CD4-positive, alpha-beta memory T cell (primary cell): ENCODE measurements around the gene ONECUT1. TPM values are rescaled to one million over a fixed set of nuclear protein-coding genes. Genes with fewer than 3 reads are reported as not detected.

ENCODE experiments used
- CTCF ChIA-PET: fragments of 350-600 bp; sonication (Branson Sonifier 250); formaldehyde crosslinking; loops from one replicate; lab custom pipeline; 2021; ENCODE audit warnings: inconsistent platforms; ENCODE audit not compliant: partially characterized antibody; lab: Charles Lee
- POLR2A ChIA-PET: fragments of 350-600 bp; sonication (Branson Sonifier 250); formaldehyde crosslinking; loops from one replicate; lab custom pipeline; 2021; ENCODE audit not compliant: partially characterized antibody; lab: Charles Lee
- DNase-seq, 5 donors: peaks; one replicate each; pipeline versions ENCODE4 v3.0.0 to v3.0.0-alpha.2; 2020 to 2022; ENCODE audit warnings: mixed read lengths in 1 of 5
- H3K27ac ChIP-seq: one replicate; pipeline ENCODE4 v1.7.0; 2013; ENCODE audit warnings: low read depth, low read length
- H3K27me3 ChIP-seq: 2 replicates; pipeline ENCODE4 v1.7.0; 2013; ENCODE audit warnings: mild to moderate bottlenecking, low read length, moderate library complexity; ENCODE audit not compliant: insufficient read depth
- H3K36me3 ChIP-seq: 2 replicates; pipeline ENCODE4 v1.7.0; 2013; ENCODE audit warnings: mild to moderate bottlenecking, low read length, moderate library complexity; ENCODE audit not compliant: insufficient read depth
- H3K4me1 ChIP-seq: 2 replicates; pipeline ENCODE4 v1.7.0; 2013; ENCODE audit warnings: mild to moderate bottlenecking, low read length, moderate library complexity; ENCODE audit not compliant: insufficient read depth
- H3K4me3 ChIP-seq, 2 donors: one replicate each; pipeline ENCODE4 v1.7.0; 2013; ENCODE audit warnings: low read length in 2 of 2, mild to moderate bottlenecking in 1 of 2
- H3K9me3 ChIP-seq, 2 donors: one replicate each; pipeline ENCODE4 v1.7.0; 2013; ENCODE audit warnings: low read length in 2 of 2, control low read depth in 1 of 2; ENCODE audit not compliant: control insufficient read depth in 1 of 2
- H3K27ac Mint-ChIP-seq, 7 donors: one replicate each; pipeline ENCODE4 v1.8.0; 2020 to 2021; ENCODE audit warnings: mixed read lengths in 7 of 7, mild to moderate bottlenecking in 6 of 7, inconsistent platforms in 3 of 7, moderate library complexity in 3 of 7
- H3K27me3 Mint-ChIP-seq, 2 donors: one replicate each; pipeline ENCODE4 v1.8.0; 2020 to 2021; ENCODE audit warnings: mixed read lengths in 2 of 2
- H3K36me3 Mint-ChIP-seq, 2 donors: one replicate each; pipeline ENCODE4 v1.8.0; 2020 to 2021; ENCODE audit warnings: mixed read lengths in 2 of 2, inconsistent platforms in 1 of 2, mild to moderate bottlenecking in 1 of 2
- H3K4me1 Mint-ChIP-seq, 4 donors: one replicate each; pipeline ENCODE4 v1.8.0; 2020 to 2021; ENCODE audit warnings: mixed read lengths in 4 of 4, mild to moderate bottlenecking in 1 of 4
- H3K4me3 Mint-ChIP-seq, 8 donors: one replicate each; pipeline ENCODE4 v1.8.0; 2020 to 2021; ENCODE audit warnings: mixed read lengths in 8 of 8, mild to moderate bottlenecking in 7 of 8, moderate library complexity in 6 of 8, inconsistent platforms in 3 of 8
- H3K9me3 Mint-ChIP-seq, 8 donors: one replicate each; pipeline ENCODE4 v1.8.0; 2020 to 2021; ENCODE audit warnings: mixed read lengths in 8 of 8, mild to moderate bottlenecking in 5 of 8, inconsistent platforms in 3 of 8, moderate library complexity in 1 of 8
- intact Hi-C: fragments of 100-400 bp; cut with micrococcal nuclease; formaldehyde crosslinking; loops from one replicate; pipeline ENCODE4 v1.15.1; 2023
- polyA plus RNA-seq, 2 donors: library from polyadenylated mRNA; unstranded; fragments of 300-500 nt; fragmentation: Illumina TruSeq; gene quantifications; one replicate each; pipeline ENCODE4 v1.2.3, GENCODE V29; 2021
- total RNA-seq, 2 experiments: library from RNA; stranded (reverse); gene quantifications; one replicate each; pipeline ENCODE4 v1.2.3, GENCODE V29; 2021

Gene ONECUT1
- total and polyA plus RNA-seq, 4 experiments from 2014 or later = not detected

DNA sequence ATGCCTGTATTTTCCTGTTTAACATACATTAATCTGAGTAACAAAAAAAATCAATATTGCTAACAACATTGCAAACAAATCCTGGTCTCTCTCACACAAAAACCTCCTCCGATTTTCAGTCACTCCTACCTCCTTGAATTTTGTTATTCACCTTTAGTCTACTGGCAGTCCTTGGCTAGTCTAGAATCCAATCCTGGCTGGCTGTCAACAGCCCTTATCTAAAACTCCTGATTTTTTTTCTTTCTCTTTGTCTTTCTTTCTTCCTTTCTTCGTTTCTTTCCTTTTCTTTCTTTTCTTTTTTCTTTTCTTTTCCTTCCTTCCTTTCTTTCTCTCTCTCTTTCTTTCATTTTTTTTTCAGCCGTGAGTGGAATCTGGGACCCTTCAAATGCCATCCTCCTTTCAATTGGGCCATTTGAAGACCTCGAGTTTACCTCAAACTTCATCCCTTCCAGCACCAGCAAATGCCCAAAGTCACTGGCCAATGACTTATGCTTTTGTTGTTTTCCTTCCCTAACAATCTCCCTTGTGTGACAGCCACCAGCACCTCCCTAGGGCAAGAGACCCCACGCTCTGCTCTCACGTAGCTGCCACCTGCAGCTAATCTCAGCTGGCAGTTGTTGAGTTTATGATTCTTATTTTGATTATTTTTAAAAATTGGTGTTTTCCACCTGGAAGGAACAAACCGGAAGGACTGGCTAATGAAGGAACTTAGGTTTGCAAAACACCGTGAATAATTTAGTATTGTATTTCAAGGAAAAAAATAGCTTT is 6.8 kb upstream of the ONECUT1 start:
- no peak overlapping the region for H3K27ac ChIP-seq
- Mint-ChIP-seq H3K36me3 (no peaks in the 10 kb centered on the region), H3K4me3 (peak overlapping the region in 5 of 8 donors; percentile 13 to 52 (median 21)), H3K4me1 (peaks cover 9 to 45% (median 18%) of the 10 kb centered on the region in 4 donors), H3K27me3 (peaks cover 73 to 80% of the 10 kb centered on the region in 2 donors), H3K27ac (peak overlapping the region in 3 of 7 donors; percentile 38 to 77 (median 70)), H3K9me3 (peaks cover 0 to 21% (median 15%) of the 10 kb centered on the region in 8 donors)
- ChIA-PET POLR2A (no interaction called here), CTCF (interaction anchor here (1.1 to 1.2 kb wide), 2 partner anchors 16 to 18 kb away, joined by 3 to 6 read pairs; no protein-coding TSS in a partner anchor)
- DNase-seq = no peak
- H3K9me3 ChIP-seq = no peaks in the 10 kb centered on the region
- no peaks in the 10 kb centered on the region for H3K36me3 ChIP-seq
- peaks cover 91% of the 10 kb centered on the region for H3K27me3 ChIP-seq
- H3K4me3 ChIP-seq = no peak overlapping the region
- H3K4me1 ChIP-seq = peaks cover 25% of the 10 kb centered on the region
- intact Hi-C loops = no loop called here

DNA sequence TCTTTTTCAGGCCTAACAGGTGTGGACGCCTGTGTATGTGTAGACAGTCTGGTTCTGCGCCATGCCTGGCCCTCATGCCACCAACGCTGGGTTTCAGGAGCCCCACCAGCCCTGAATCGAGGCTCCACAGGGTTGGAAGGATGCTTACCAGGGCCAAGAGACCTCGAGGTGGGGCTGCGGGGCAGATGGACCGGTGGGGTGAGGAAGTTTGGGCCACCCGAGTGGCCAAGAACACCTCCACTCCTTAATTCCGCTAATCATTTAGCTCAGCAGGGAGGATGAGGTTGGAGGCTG is 6.0 kb upstream of the ONECUT1 start:
- CTCF ChIA-PET = no interaction called here
- Mint-ChIP-seq H3K4me3 (peak overlapping the region in 1 of 8 donors; percentile 30), H3K36me3 (no peaks in the 10 kb centered on the region), H3K27ac (peak overlapping the region in 1 of 7 donors; percentile 2), H3K9me3 (peaks cover 0 to 21% (median 17%) of the 10 kb centered on the region in 8 donors), H3K27me3 (peaks cover 72 to 81% of the 10 kb centered on the region in 2 donors), H3K4me1 (peaks cover 9 to 45% (median 20%) of the 10 kb centered on the region in 4 donors)
- Histone ChIP-seq H3K27me3 (peaks cover 83% of the 10 kb centered on the region), H3K4me3 (no peak overlapping the region), H3K36me3 (no peaks in the 10 kb centered on the region), H3K27ac (no peak overlapping the region), H3K9me3 (no peaks in the 10 kb centered on the region), H3K4me1 (peaks cover 26% of the 10 kb centered on the region)
- intact Hi-C loops = no loop called here
- DNase-seq = no peak
- POLR2A ChIA-PET = no interaction called here

- ChIA-PET POLR2A (no interaction called here), CTCF (no interaction called here)
- no peak for DNase-seq
- Mint-ChIP-seq H3K9me3 (peaks cover 0 to 18% (median 14%) of the 10 kb centered on the region in 8 donors), H3K36me3 (no peaks in the 10 kb centered on the region), H3K4me3 (peak overlapping the region in 3 of 8 donors; percentile 7 to 76 (median 57)), H3K27ac (peak overlapping the region in 2 of 7 donors; percentile 2 to 65), H3K27me3 (peaks cover 68 to 75% of the 10 kb centered on the region in 2 donors), H3K4me1 (peaks cover 7 to 40% (median 18%) of the 10 kb centered on the region in 4 donors)
- H3K4me1 ChIP-seq = peaks cover 32% of the 10 kb centered on the region
- H3K4me3 ChIP-seq = no peak overlapping the region
- intact Hi-C loops = no loop called here
- no peak overlapping the region for H3K27ac ChIP-seq
- H3K9me3 ChIP-seq = no peaks in the 10 kb centered on the region
- H3K36me3 ChIP-seq = no peaks in the 10 kb centered on the region
- H3K27me3 ChIP-seq = peaks cover 80% of the 10 kb centered on the region
Observed at GRCh38 chr15:52795464-52796227, 5.5 kb upstream of the ONECUT1 start.

DNA sequence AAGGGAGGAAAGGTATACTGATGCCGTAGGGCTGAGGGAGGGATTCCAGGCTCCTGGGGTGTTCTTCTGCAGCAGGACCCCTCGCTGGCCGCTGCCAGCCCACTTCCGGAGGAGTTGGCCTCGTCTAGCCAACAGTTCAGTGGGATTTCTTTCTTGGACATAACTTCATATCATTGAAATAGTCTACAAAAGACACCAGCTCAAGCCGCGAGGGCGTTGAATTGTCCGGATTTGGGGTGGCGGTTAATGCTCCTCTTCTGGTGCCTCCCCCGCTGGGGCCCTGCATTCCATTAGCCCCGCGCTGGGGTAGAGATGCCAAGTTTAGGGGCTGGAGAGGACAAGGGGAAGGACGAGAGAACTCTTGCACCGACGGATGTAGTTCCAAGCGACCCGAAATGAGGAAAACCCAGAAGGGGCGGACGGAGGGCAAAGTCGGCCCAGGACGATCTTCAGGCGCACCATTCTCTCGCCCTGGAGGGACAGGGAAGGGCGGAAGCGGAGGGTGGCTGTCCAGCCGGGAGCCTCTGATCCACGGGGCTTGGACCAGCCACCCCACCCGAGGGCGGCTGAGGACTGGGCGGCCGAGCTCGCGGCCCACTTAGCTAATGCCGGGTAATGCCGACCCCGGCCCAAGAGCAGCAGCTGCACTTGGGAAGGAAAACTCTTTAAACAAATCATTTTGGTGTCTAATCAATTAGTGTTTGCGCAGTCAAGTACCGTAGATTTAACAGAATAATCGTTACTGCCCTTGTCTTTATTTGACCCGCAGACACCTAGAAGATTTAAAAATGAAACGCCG is 4.7 kb upstream of the ONECUT1 start:
- H3K27me3 ChIP-seq = peaks cover 72% of the 10 kb centered on the region
- Mint-ChIP-seq H3K4me1 (peaks cover 4 to 32% (median 15%) of the 10 kb centered on the region in 4 donors), H3K27ac (peak overlapping the region in 1 of 7 donors; percentile 48), H3K9me3 (peaks cover 0 to 13% (median 10%) of the 10 kb centered on the region in 8 donors), H3K4me3 (peak overlapping the region in 2 of 8 donors; percentile 9 to 57), H3K27me3 (peaks cover 62 to 70% of the 10 kb centered on the region in 2 donors), H3K36me3 (no peaks in the 10 kb centered on the region)
- no peaks in the 10 kb centered on the region for H3K36me3 ChIP-seq
- DNase-seq = no peak
- CTCF ChIA-PET = no interaction called here
- intact Hi-C loops = no loop called here
- no peak overlapping the region for H3K27ac ChIP-seq
- no peak overlapping the region for H3K4me3 ChIP-seq
- H3K4me1 ChIP-seq = peaks cover 32% of the 10 kb centered on the region
- POLR2A ChIA-PET = no interaction called here
- H3K9me3 ChIP-seq = no peaks in the 10 kb centered on the region

- Mint-ChIP-seq H3K27ac (no peak overlapping the region), H3K4me1 (peaks cover 4 to 49% (median 19%) of the 10 kb centered on the region in 4 donors), H3K9me3 (peaks cover 0 to 11% (median 6%) of the 10 kb centered on the region in 8 donors), H3K4me3 (peak overlapping the region in 4 of 8 donors; percentile 41 to 81 (median 54)), H3K27me3 (peaks cover 62 to 69% of the 10 kb centered on the region in 2 donors), H3K36me3 (no peaks in the 10 kb centered on the region)
- DNase-seq = no peak
- H3K27me3 ChIP-seq = peaks cover 61% of the 10 kb centered on the region
- intact Hi-C loops = no loop called here
- H3K4me1 ChIP-seq = peaks cover 29% of the 10 kb centered on the region
- CTCF ChIA-PET = interaction anchor here (0.9 to 1.1 kb wide), 3 partner anchors 10 to 12 kb away, joined by 3 read pairs; no protein-coding TSS in a partner anchor
- H3K36me3 ChIP-seq = no peaks in the 10 kb centered on the region
- POLR2A ChIA-PET = no interaction called here
- no peak overlapping the region for H3K4me3 ChIP-seq
- no peak overlapping the region for H3K27ac ChIP-seq
- no peaks in the 10 kb centered on the region for H3K9me3 ChIP-seq
Observed at GRCh38 chr15:52791776-52792175, 1.6 kb upstream of the ONECUT1 start.

GRCh38 chr15:52790941-52791751 is 1.0 kb upstream of the ONECUT1 start:
- peaks cover 29% of the 10 kb centered on the region for H3K4me1 ChIP-seq

More at GRCh38 chr15:52790941-52791751, 1.0 kb upstream of the ONECUT1 start:
- H3K9me3 ChIP-seq = no peaks in the 10 kb centered on the region
- Mint-ChIP-seq H3K4me3 (peak overlapping the region; percentile 13 to 85 (median 70)), H3K36me3 (no peaks in the 10 kb centered on the region), H3K4me1 (peaks cover 4 to 54% (median 19%) of the 10 kb centered on the region in 4 donors), H3K27me3 (peaks cover 56 to 68% of the 10 kb centered on the region in 2 donors), H3K27ac (peak overlapping the region in 1 of 7 donors; percentile 24), H3K9me3 (peaks cover 0 to 11% (median 4%) of the 10 kb centered on the region in 8 donors)
- H3K36me3 ChIP-seq = no peaks in the 10 kb centered on the region
- H3K27me3 ChIP-seq = peaks cover 58% of the 10 kb centered on the region
- DNase-seq = no peak
- no peak overlapping the region for H3K4me3 ChIP-seq
- no peak overlapping the region for H3K27ac ChIP-seq
- ChIA-PET POLR2A (no interaction called here), CTCF (interaction anchor here (1.0 to 1.3 kb wide), 3 partner anchors 10 to 13 kb away, joined by 3 to 5 read pairs (median 4); no protein-coding TSS in a partner anchor)
- intact Hi-C loops = no loop called here
